Fibroblast of lung (primary cell): ENCODE results near the gene RGS17. TPM values are rescaled to one million over a fixed set of nuclear protein-coding genes. Genes with fewer than 3 reads are reported as not detected.

Experiments used
- DNase-seq, 2 donors: peaks; one replicate each; pipeline versions ENCODE4 v3.0.0 to v3.0.0-alpha.2; 2010; ENCODE audit warnings: low read depth in 2 of 2
- H2AFZ ChIP-seq: 2 replicates; pipeline ENCODE4 v1.5.1; 2012; ENCODE audit warnings: low read length, control low read depth, inconsistent platforms
- H3K27ac ChIP-seq: 2 replicates; pipeline ENCODE4 v1.5.1; 2011; ENCODE audit warnings: low read length, control low read depth; ENCODE audit not compliant: insufficient read depth
- H3K27me3 ChIP-seq: 2 replicates; pipeline ENCODE4 v1.5.1; 2011; ENCODE audit warnings: mild to moderate bottlenecking, low read length; ENCODE audit not compliant: control insufficient read depth, insufficient read depth
- H3K36me3 ChIP-seq: 2 replicates; pipeline ENCODE4 v1.5.1; 2011; ENCODE audit warnings: low read length; ENCODE audit not compliant: control insufficient read depth, insufficient read depth
- H3K4me1 ChIP-seq: 2 replicates; pipeline ENCODE4 v1.5.1; 2011; ENCODE audit warnings: low read length; ENCODE audit not compliant: control insufficient read depth, insufficient read depth; ENCODE audit errors: extremely low read depth
- H3K4me2 ChIP-seq: 2 replicates; pipeline ENCODE4 v1.5.1; 2011; ENCODE audit warnings: low read length, control low read depth; ENCODE audit not compliant: insufficient read depth; ENCODE audit errors: extremely low read depth
- H3K4me3 ChIP-seq, 4 experiments: fragments of 200-600 bp in 1 of 4; sonication (generic) in 1 of 4; replicated peaks in 1 of 4; 2 replicates each; pipeline ENCODE4 v1.5.1; 2011 to 2016; ENCODE audit warnings: low read length in 4 of 4, low read depth in 3 of 4, mild to moderate bottlenecking in 3 of 4, control low read depth in 2 of 4, inconsistent platforms in 1 of 4, mixed read lengths in 1 of 4; ENCODE audit not compliant: insufficient read depth in 1 of 4; ENCODE audit errors: control extremely low read depth in 1 of 4
- H3K79me2 ChIP-seq: 2 replicates; pipeline ENCODE4 v1.5.1; 2012; ENCODE audit warnings: mild to moderate bottlenecking, low read length, inconsistent platforms; ENCODE audit not compliant: control insufficient read depth, insufficient read depth
- H3K9ac ChIP-seq: 2 replicates; pipeline ENCODE4 v1.5.1; 2011; ENCODE audit warnings: mild to moderate bottlenecking, low read length, control low read depth; ENCODE audit not compliant: insufficient read depth
- H3K9me3 ChIP-seq: 2 replicates; pipeline ENCODE4 v1.5.1; 2012; ENCODE audit warnings: low read depth, low read length; ENCODE audit not compliant: control insufficient read depth, insufficient read depth
- H4K20me1 ChIP-seq: 2 replicates; pipeline ENCODE4 v1.5.1; 2011; ENCODE audit warnings: low read length; ENCODE audit not compliant: control insufficient read depth, insufficient read depth; ENCODE audit errors: extremely low read depth
- CTCF ChIP-seq, 2 donors: IDR thresholded peaks in 1 of 2; conservative IDR thresholded peaks in 1 of 2; 1 replicate in 1 of 2; 2 replicates in 1 of 2; pipeline ENCODE4 v1.5.1; 2011 to 2012; ENCODE audit warnings: low read length in 2 of 2, control low read depth in 1 of 2, inconsistent platforms in 1 of 2, low read depth in 1 of 2, mild to moderate bottlenecking in 1 of 2
- EZH2 ChIP-seq: IDR thresholded peaks from 2 replicates; pipeline ENCODE4 v1.5.1; 2012; ENCODE audit warnings: low read length, control low read depth, mild to moderate bottlenecking; ENCODE audit errors: missing control alignments
- polyA plus RNA-seq, 2 donors: library from polyadenylated mRNA; depleted of rRNA in 1 of 2; stranded (reverse) in 1 of 2; unstranded in 1 of 2; fragments of >200 nt; gene quantifications; 2 replicates each; pipeline ENCODE4 v1.2.1, GENCODE V29; 2011 to 2012; ENCODE audit warnings: missing spikeins in 1 of 2
- total RNA-seq: library from RNA; depleted of rRNA; stranded (reverse); fragments of >200 nt; gene quantifications from 2 replicates; pipeline ENCODE4 v1.2.1, GENCODE V29; 2014

RGS17 gene
- total and polyA plus RNA-seq, 2 donors (not counting 1 experiment from before 2014, with no cell fraction given), result 2.1 to 10.2 TPM

- Histone ChIP-seq H3K9me3 (no peaks in the 10 kb centered on the region), H3K27me3 (no peaks in the 10 kb centered on the region), H3K36me3 (no peaks in the 10 kb centered on the region), H2AFZ (no peak overlapping the region), H3K4me3 (no peak overlapping the region), H3K4me1 (no peaks in the 10 kb centered on the region), H3K27ac (no peak overlapping the region), H3K4me2 (no peak overlapping the region), H3K9ac (no peak overlapping the region), H3K79me2 (no peaks in the 10 kb centered on the region), H4K20me1 (no peaks in the 10 kb centered on the region)
- TF ChIP-seq EZH2 (no peak), CTCF (conservative IDR thresholded peaks at IDR 0.05 in 1 of 2, IDR thresholded peaks at IDR 0.05 in 1 of 2; ENCODE audit: low read depth in 1 of 2, low read length in 2 of 2) (no peak)
- DNase-seq, result no peak
Measured at GRCh38 chr6:152957796-152958195, 173.3 kb downstream of the RGS17 start.

Other genes with a start within 250 kb of the RGS17 start
- gene FBXO5, start 148.2 kb downstream of the RGS17 start, total RNA-seq, result 6.9 and 8.4 TPM in 2 replicates
- gene FBXO5, start 148.2 kb downstream of the RGS17 start, polyA plus RNA-seq, result 11.7 and 26.1 TPM in 2 replicates
- 13.4 and 15.7 TPM in 2 replicates for gene MTRF1L, start 128.6 kb downstream of the RGS17 start, total RNA-seq
- 17.8 and 20.0 TPM in 2 replicates for gene MTRF1L, start 128.6 kb downstream of the RGS17 start, polyA plus RNA-seq